IMR-90 (cell line): Measurements from ENCODE around the gene INSL3. TPM values are rescaled to one million over a fixed set of nuclear protein-coding genes. Genes with fewer than 3 reads are reported as not detected.

ENCODE experiments used
- ATAC-seq: fragments of 200-7000 bp; cut with Tn5 transposase; 2 replicates; pipeline ENCODE4 v1.9.1; 2020; ENCODE audit warnings: low read depth, mild to moderate bottlenecking, moderate library complexity
- BruUV-seq: library from RNA; stranded (reverse); fragments of 400-500 nt; replicated peaks from 2 replicates; lab custom pipeline; 2021; lab: Mats Ljungman, UMichigan
- CTCF ChIA-PET: fragments of 300-600 bp; formaldehyde crosslinking; extraction: SDS; loops from one replicate; lab custom pipeline; 2021; ENCODE audit warnings: antibody characterized with exemption; lab: Yijun Ruan, JAX
- POLR2A ChIA-PET: fragments of 300-600 bp; sonication (Branson Sonifier 250); formaldehyde crosslinking; loops from one replicate; lab custom pipeline; 2022; ENCODE audit warnings: antibody characterized with exemption; ENCODE audit not compliant: unreplicated experiment; lab: Charles Lee
- DNase-seq: peaks from one replicate; pipeline ENCODE4 v3.0.0; 2013
- H2AFZ ChIP-seq: replicated peaks from 2 replicates; pipeline ENCODE3; 2013; ENCODE audit warnings: low read length, mild to moderate bottlenecking; ENCODE audit not compliant: poor library complexity
- H2AK5ac ChIP-seq: 2 replicates; pipeline ENCODE4 v1.6.1; 2013; ENCODE audit warnings: low read depth, low read length, inconsistent platforms
- H2AK9ac ChIP-seq: replicated peaks from 2 replicates; pipeline ENCODE3; 2013; ENCODE audit warnings: mild to moderate bottlenecking, low read depth, low read length, moderate library complexity; ENCODE audit not compliant: poor library complexity
- H2BK120ac ChIP-seq: 2 replicates; pipeline ENCODE4 v1.6.1; 2013; ENCODE audit warnings: low read depth, low read length, inconsistent platforms
- H2BK15ac ChIP-seq: 3 replicates; pipeline ENCODE4 v1.6.1; 2013; ENCODE audit warnings: low read depth, low read length, inconsistent platforms
- H2BK20ac ChIP-seq: 2 replicates; pipeline ENCODE4 v1.6.1; 2013; ENCODE audit warnings: low read depth, mild to moderate bottlenecking, inconsistent platforms, low read length, moderate library complexity
- H2BK5ac ChIP-seq: 2 replicates; pipeline ENCODE4 v1.6.1; 2013; ENCODE audit warnings: mild to moderate bottlenecking, low read depth, low read length, inconsistent platforms; ENCODE audit not compliant: poor library complexity, severe bottlenecking
- H3K14ac ChIP-seq: replicated peaks from 2 replicates; pipeline ENCODE4 v1.6.1; 2013; ENCODE audit warnings: low read depth, low read length, inconsistent platforms
- H3K18ac ChIP-seq: 2 replicates; pipeline ENCODE4 v1.6.1; 2013; ENCODE audit warnings: low read depth, low read length, control low read depth
- H3K23ac ChIP-seq: 2 replicates; pipeline ENCODE4 v1.6.1; 2013; ENCODE audit warnings: low read depth, low read length, inconsistent platforms
- H3K27ac ChIP-seq: 2 replicates; pipeline ENCODE4 v1.5.1; 2013; ENCODE audit warnings: mild to moderate bottlenecking, control low read depth, low read length; ENCODE audit not compliant: insufficient read depth
- H3K27me3 ChIP-seq: 2 replicates; pipeline ENCODE4 v1.6.1; 2013; ENCODE audit warnings: low read length; ENCODE audit not compliant: control insufficient read depth, insufficient read depth
- H3K36me3 ChIP-seq: 2 replicates; pipeline ENCODE4 v1.6.1; 2013; ENCODE audit warnings: low read length, mixed read lengths; ENCODE audit not compliant: control insufficient read depth, insufficient read depth
- H3K4ac ChIP-seq: 2 replicates; pipeline ENCODE4 v1.6.1; 2013; ENCODE audit warnings: low read depth, low read length, inconsistent platforms
- H3K4me1 ChIP-seq: 2 replicates; pipeline ENCODE4 v1.6.1; 2013; ENCODE audit warnings: low read length, mixed read lengths; ENCODE audit not compliant: control insufficient read depth, insufficient read depth
- H3K4me2 ChIP-seq: 2 replicates; pipeline ENCODE4 v1.6.1; 2013; ENCODE audit warnings: low read depth, mild to moderate bottlenecking, control low read depth, low read length, moderate library complexity
- H3K4me3 ChIP-seq: 2 replicates; pipeline ENCODE4 v1.5.1; 2013; ENCODE audit warnings: low read depth, mild to moderate bottlenecking, control low read depth, low read length, moderate library complexity; ENCODE audit not compliant: insufficient read depth
- H3K56ac ChIP-seq: 2 replicates; pipeline ENCODE4 v1.6.1; 2013; ENCODE audit warnings: low read length, inconsistent platforms; ENCODE audit not compliant: insufficient read depth; ENCODE audit errors: extremely low read depth
- H3K79me1 ChIP-seq, 2 experiments: 2 replicates each; pipeline ENCODE4 v1.6.1; 2013; ENCODE audit warnings: low read length in 2 of 2, inconsistent platforms in 1 of 2, low read depth in 1 of 2
- H3K9ac ChIP-seq: 2 replicates; pipeline ENCODE4 v1.6.1; 2013; ENCODE audit warnings: low read depth, low read length, control low read depth
- H3K9me1 ChIP-seq: 2 replicates; pipeline ENCODE4 v1.6.1; 2013; ENCODE audit warnings: low read length, inconsistent platforms; ENCODE audit not compliant: insufficient read depth
- H3K9me3 ChIP-seq: 2 replicates; pipeline ENCODE4 v1.6.1; 2013; ENCODE audit warnings: low read length; ENCODE audit not compliant: control insufficient read depth, insufficient read depth
- H4K20me1 ChIP-seq: 2 replicates; pipeline ENCODE4 v1.6.1; 2013; ENCODE audit warnings: low read length, inconsistent platforms; ENCODE audit not compliant: insufficient read depth
- H4K5ac ChIP-seq: 2 replicates; pipeline ENCODE4 v1.6.1; 2013; ENCODE audit warnings: mild to moderate bottlenecking, low read depth, low read length, control low read depth
- H4K8ac ChIP-seq, 2 experiments: 2 replicates each; pipeline ENCODE4 v1.6.1; 2013; ENCODE audit warnings: low read depth in 2 of 2, low read length in 2 of 2, control low read depth in 1 of 2, inconsistent platforms in 1 of 2
- H4K91ac ChIP-seq: 2 replicates; pipeline ENCODE4 v1.6.1; 2013; ENCODE audit warnings: low read depth, low read length, inconsistent platforms; ENCODE audit not compliant: insufficient read depth
- BHLHE40 ChIP-seq: fragments of 150-350 bp; IDR thresholded peaks from 2 replicates; pipeline ENCODE4 v1.6.1; 2016; ENCODE audit warnings: mild to moderate bottlenecking, low read depth, low read length
- CEBPB ChIP-seq: IDR thresholded peaks from 2 replicates; pipeline ENCODE4 v1.6.1; 2012; ENCODE audit warnings: low read depth, low read length, improper control_type of control experiment
- FOS ChIP-seq: fragments of 150-350 bp; IDR thresholded peaks from 2 replicates; pipeline ENCODE4 v1.6.1; 2016; ENCODE audit warnings: low read depth, low read length
- MAFK ChIP-seq: IDR thresholded peaks from 2 replicates; pipeline ENCODE4 v1.6.1; 2012; ENCODE audit warnings: low read depth, low read length, improper control_type of control experiment
- MAZ ChIP-seq: IDR thresholded peaks from 2 replicates; pipeline ENCODE4 v1.6.1; 2012; ENCODE audit warnings: low read depth, mild to moderate bottlenecking, low read length, improper control_type of control experiment, moderate library complexity, borderline replicate concordance
- MXI1 ChIP-seq: IDR thresholded peaks from 2 replicates; pipeline ENCODE4 v1.6.1; 2012; ENCODE audit warnings: low read depth, mild to moderate bottlenecking, low read length, moderate library complexity, borderline replicate concordance
- RAD21 ChIP-seq: IDR thresholded peaks from 2 replicates; pipeline ENCODE4 v1.6.1; 2012; ENCODE audit warnings: low read length, improper control_type of control experiment
- RCOR1 ChIP-seq: IDR thresholded peaks from 2 replicates; pipeline ENCODE4 v1.6.1; 2012; ENCODE audit warnings: mild to moderate bottlenecking, low read length, improper control_type of control experiment; ENCODE audit not compliant: insufficient replicate concordance
- SMC3 ChIP-seq: fragments of 150-350 bp; IDR thresholded peaks from 2 replicates; pipeline ENCODE4 v1.6.1; 2016; ENCODE audit warnings: low read depth, mild to moderate bottlenecking, antibody characterized with exemption, low read length, moderate library complexity
- WGBS, 2 experiments: methylation state at CpG; one replicate each; pipeline versions ENCODE4 v1.1.5 to v1.1.7; 2013; ENCODE audit warnings: missing lambda C conversion rate in 2 of 2; ENCODE audit not compliant: insufficient read length in 1 of 2; ENCODE audit errors: extremely low coverage in 2 of 2; 5-methylcytosine and 5-hydroxymethylcytosine counted together
- dilution Hi-C: fragments of 300-500 bp; cut with HindIII; formaldehyde crosslinking; loops from one replicate; pipeline ENCODE4 v1.14.3; 2018; ENCODE audit warnings: low sequenced_read_pairs; ENCODE audit not compliant: unreplicated experiment
- in situ Hi-C: fragments of 300-500 bp; cut with MboI; formaldehyde crosslinking; loops from 3 replicates; pipeline ENCODE4 v1.14.3; 2019; ENCODE audit warnings: low sequenced_read_pairs, inconsistent platforms, mixed read lengths
- intact Hi-C: fragments of 100-400 bp; cut with micrococcal nuclease; formaldehyde crosslinking; loops from 2 replicates; pipeline ENCODE4 v1.10.0; 2022
- polyA plus RNA-seq, 3 experiments: library from polyadenylated mRNA; depleted of rRNA; stranded (reverse); fragments of >200 nt; gene quantifications; 2 replicates each; pipeline ENCODE4 v1.2.3, GENCODE V29; 2012; ENCODE audit warnings: low replicate concordance in 1 of 3
- total RNA-seq: library from RNA; depleted of rRNA; stranded (reverse); fragments of >200 nt; gene quantifications from 2 replicates; pipeline ENCODE4 v1.2.3, GENCODE V29; 2012
- TF ChIP-seq, protein P1 (sequence below): conservative IDR thresholded peaks from 2 replicates; pipeline ENCODE4 v1.5.1; 2012; ENCODE audit warnings: mild to moderate bottlenecking, low read depth, low read length, improper control_type of control experiment
- TF ChIP-seq, protein P2 (sequence below): fragments of 150-350 bp; IDR thresholded peaks from 2 replicates; pipeline ENCODE4 v1.6.1; 2017; ENCODE audit warnings: mild to moderate bottlenecking, antibody characterized with exemption, low read length, low read depth

INSL3 gene
- total and polyA plus RNA-seq, 2 of the 4 experiments (the other 2 are of a cell fraction), result not detected

DNA sequence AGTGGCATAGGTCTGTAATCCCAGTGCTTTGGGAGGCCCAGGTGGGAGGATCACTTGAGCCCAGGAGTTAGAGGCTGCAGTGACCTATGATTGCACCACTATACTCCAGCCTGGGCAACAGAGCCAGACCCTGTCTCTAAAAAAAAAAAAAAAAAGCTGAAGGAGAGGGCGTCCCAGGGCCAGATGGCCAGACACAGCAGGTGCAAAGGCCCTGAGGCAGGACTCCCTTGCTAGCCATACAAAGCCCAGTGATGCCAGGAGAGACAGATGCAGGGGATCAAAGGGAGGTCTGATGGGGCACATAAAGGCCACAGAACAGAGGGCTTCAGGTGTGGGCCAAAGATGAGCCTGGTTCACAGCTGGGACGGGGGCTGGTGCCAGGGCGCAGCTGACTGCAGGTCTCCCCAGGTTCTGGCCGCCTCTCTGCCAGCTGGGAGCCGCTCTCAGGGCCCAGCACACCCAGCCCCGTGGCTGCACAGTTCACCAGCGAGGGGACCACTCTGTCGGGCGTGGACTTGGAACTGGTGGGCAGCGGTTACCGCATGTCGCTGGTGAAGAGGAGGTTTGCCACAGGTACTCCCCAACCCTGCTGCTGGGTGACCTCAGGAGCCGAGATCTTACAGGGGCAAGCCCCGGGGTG is 33.9 kb downstream of the INSL3 start:
- WGBS, 2 experiments, result 90% methylated on average over 2 of the region's 14 CpGs; no CpG with 5 or more reads in 1 of the 2 experiments
- H3K9ac ChIP-seq, result no peak overlapping the region
- no peak overlapping the region for H4K8ac ChIP-seq
- no peak overlapping the region for H2BK5ac ChIP-seq
- dilution Hi-C loops (no loop called here), intact Hi-C loops (loop anchor here (10.0 kb wide), 1 partner anchor 67 kb away; the partner anchor contains the start of gene RPL18A), in situ Hi-C loops (no loop called here)
- no peak overlapping the region for H3K56ac ChIP-seq
- H3K4ac ChIP-seq, result no peak overlapping the region
- H3K9me1 ChIP-seq, result no peaks in the 10 kb centered on the region
- DNase-seq, result no peak
- H2BK20ac ChIP-seq, result no peak overlapping the region
- H3K4me1 ChIP-seq, result no peaks in the 10 kb centered on the region
- no peak overlapping the region for H2BK15ac ChIP-seq
- no peak overlapping the region for H4K91ac ChIP-seq
- H3K79me1 ChIP-seq, result no peaks in the 10 kb centered on the region
- no peaks in the 10 kb centered on the region for H3K9me3 ChIP-seq
- ATAC-seq, result no peak
- CTCF ChIA-PET, result no interaction called here
- H3K36me3 ChIP-seq, result no peaks in the 10 kb centered on the region
- H3K27me3 ChIP-seq, result peaks cover 6% of the 10 kb centered on the region; the same call in 1 of the 2 replicates
- H2AFZ ChIP-seq, result no peak overlapping the region
- H3K18ac ChIP-seq, result no peak overlapping the region
- no peak overlapping the region for H2AK9ac ChIP-seq
- POLR2A ChIA-PET, result interaction anchor here (0.6 kb wide), 1 partner anchor 11 kb away, joined by 4 read pairs; no protein-coding TSS in a partner anchor
- no peaks in the 10 kb centered on the region for H4K20me1 ChIP-seq
- H2AK5ac ChIP-seq, result no peak overlapping the region
- H2BK120ac ChIP-seq, result no peak overlapping the region
- no peak overlapping the region for H3K27ac ChIP-seq
- BruUV-seq, result no TSS peak
- TF ChIP-seq MAZ (no peak), CEBPB (no peak), BHLHE40 (no peak), MAFK (no peak), SMC3 (no peak), MXI1 (no peak), RCOR1 (no peak), FOS (no peak), RAD21 (no peak)
- TF ChIP-seq, protein P1, sequence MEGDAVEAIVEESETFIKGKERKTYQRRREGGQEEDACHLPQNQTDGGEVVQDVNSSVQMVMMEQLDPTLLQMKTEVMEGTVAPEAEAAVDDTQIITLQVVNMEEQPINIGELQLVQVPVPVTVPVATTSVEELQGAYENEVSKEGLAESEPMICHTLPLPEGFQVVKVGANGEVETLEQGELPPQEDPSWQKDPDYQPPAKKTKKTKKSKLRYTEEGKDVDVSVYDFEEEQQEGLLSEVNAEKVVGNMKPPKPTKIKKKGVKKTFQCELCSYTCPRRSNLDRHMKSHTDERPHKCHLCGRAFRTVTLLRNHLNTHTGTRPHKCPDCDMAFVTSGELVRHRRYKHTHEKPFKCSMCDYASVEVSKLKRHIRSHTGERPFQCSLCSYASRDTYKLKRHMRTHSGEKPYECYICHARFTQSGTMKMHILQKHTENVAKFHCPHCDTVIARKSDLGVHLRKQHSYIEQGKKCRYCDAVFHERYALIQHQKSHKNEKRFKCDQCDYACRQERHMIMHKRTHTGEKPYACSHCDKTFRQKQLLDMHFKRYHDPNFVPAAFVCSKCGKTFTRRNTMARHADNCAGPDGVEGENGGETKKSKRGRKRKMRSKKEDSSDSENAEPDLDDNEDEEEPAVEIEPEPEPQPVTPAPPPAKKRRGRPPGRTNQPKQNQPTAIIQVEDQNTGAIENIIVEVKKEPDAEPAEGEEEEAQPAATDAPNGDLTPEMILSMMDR, result no peak
- TF ChIP-seq, protein P2, sequence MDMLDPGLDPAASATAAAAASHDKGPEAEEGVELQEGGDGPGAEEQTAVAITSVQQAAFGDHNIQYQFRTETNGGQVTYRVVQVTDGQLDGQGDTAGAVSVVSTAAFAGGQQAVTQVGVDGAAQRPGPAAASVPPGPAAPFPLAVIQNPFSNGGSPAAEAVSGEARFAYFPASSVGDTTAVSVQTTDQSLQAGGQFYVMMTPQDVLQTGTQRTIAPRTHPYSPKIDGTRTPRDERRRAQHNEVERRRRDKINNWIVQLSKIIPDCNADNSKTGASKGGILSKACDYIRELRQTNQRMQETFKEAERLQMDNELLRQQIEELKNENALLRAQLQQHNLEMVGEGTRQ, result no peak
- H3K23ac ChIP-seq, result no peak overlapping the region
- no peak overlapping the region for H3K4me2 ChIP-seq
- no peak overlapping the region for H3K4me3 ChIP-seq
- no peak overlapping the region for H3K14ac ChIP-seq
- H4K5ac ChIP-seq, result no peak overlapping the region
